Endothelial cell of umbilical vein (primary cell): ENCODE measurements around the gene COX4I1. TPM values are rescaled to one million over a fixed set of nuclear protein-coding genes. Genes with fewer than 3 reads are reported as not detected.

Experiments
- BruUV-seq: library from RNA; stranded (reverse); fragments of 400-500 nt; replicated peaks from 2 replicates; lab custom pipeline; 2021; lab: Mats Ljungman, UMichigan
- CTCF ChIA-PET: fragments of 300-600, 350-600 bp; sonication (Branson Sonifier 250); formaldehyde crosslinking; loops from one replicate; lab custom pipeline; 2021; ENCODE audit warnings: antibody characterized with exemption, inconsistent platforms; lab: Charles Lee
- POLR2A ChIA-PET: fragments of 300-600, 350-600 bp; sonication (Branson Sonifier 250); formaldehyde crosslinking; loops from one replicate; lab custom pipeline; 2021; ENCODE audit warnings: antibody characterized with exemption, inconsistent platforms; lab: Charles Lee
- DNase-seq: peaks from one replicate; pipeline ENCODE4 v3.0.0-alpha.2; 2011; ENCODE audit warnings: low read depth, low spot score
- FAIRE-seq: peaks from 2 replicates; lab custom pipeline; 2011; peaks lifted over from hg19 to GRCh38; lab: Jason Lieb, UNC
- H2AFZ ChIP-seq: 2 replicates; pipeline ENCODE4 v1.6.0; 2012; ENCODE audit warnings: low read depth, low read length, control low read depth, inconsistent platforms
- H3K27ac ChIP-seq: 2 replicates; pipeline ENCODE4 v1.5.1; 2011; ENCODE audit warnings: low read depth, mild to moderate bottlenecking, control low read depth, low read length, moderate library complexity; ENCODE audit not compliant: insufficient read depth
- H3K27me3 ChIP-seq, 2 experiments: 2 replicates each; pipeline versions ENCODE4 v1.6.0 to v1.6.1; 2011; ENCODE audit warnings: low read length in 2 of 2, mixed read lengths in 1 of 2; ENCODE audit not compliant: control insufficient read depth in 2 of 2, insufficient read depth in 2 of 2
- H3K36me3 ChIP-seq, 2 experiments: 2 replicates in 1 of 2; 3 replicates in 1 of 2; pipeline ENCODE4 v1.5.1; 2011; ENCODE audit warnings: low read length in 2 of 2, mild to moderate bottlenecking in 1 of 2, moderate library complexity in 1 of 2; ENCODE audit not compliant: control insufficient read depth in 2 of 2, insufficient read depth in 2 of 2; ENCODE audit errors: extremely low read depth in 1 of 2
- H3K4me1 ChIP-seq: 3 replicates; pipeline ENCODE4 v1.5.1; 2011; ENCODE audit warnings: mild to moderate bottlenecking, low read length; ENCODE audit not compliant: control insufficient read depth, insufficient read depth; ENCODE audit errors: extremely low read depth
- H3K4me2 ChIP-seq: 2 replicates; pipeline ENCODE4 v1.6.1; 2011; ENCODE audit warnings: low read length, control low read depth, mixed read lengths; ENCODE audit not compliant: insufficient read depth
- H3K4me3 ChIP-seq, 3 experiments: fragments of 200-600 bp in 1 of 3; sonication (generic), shearing (Covaris generic) in 1 of 3; replicated peaks in 1 of 3; 2 replicates each; pipeline ENCODE4 v1.5.1; 2011 to 2016; ENCODE audit warnings: control low read depth in 3 of 3, low read length in 3 of 3, mild to moderate bottlenecking in 2 of 3, inconsistent platforms in 1 of 3, low read depth in 1 of 3, moderate library complexity in 1 of 3; ENCODE audit not compliant: insufficient read depth in 1 of 3
- H3K79me2 ChIP-seq: 2 replicates; pipeline ENCODE4 v1.6.0; 2012; ENCODE audit warnings: low read length, inconsistent platforms; ENCODE audit not compliant: control insufficient read depth, insufficient read depth
- H3K9ac ChIP-seq: replicated peaks from 2 replicates; pipeline ENCODE3; 2011; ENCODE audit warnings: low read length, control low read depth; ENCODE audit not compliant: insufficient read depth; ENCODE audit errors: extremely low read depth
- H3K9me1 ChIP-seq: replicated peaks from 3 replicates; pipeline ENCODE4 v1.6.0; 2011; ENCODE audit warnings: mild to moderate bottlenecking, low read length; ENCODE audit not compliant: control insufficient read depth, insufficient read depth; ENCODE audit errors: extremely low read depth
- H3K9me3 ChIP-seq: replicated peaks from 2 replicates; pipeline ENCODE4 v1.5.1; 2012; ENCODE audit warnings: low read length, inconsistent platforms; ENCODE audit not compliant: control insufficient read depth, insufficient read depth
- H4K20me1 ChIP-seq: replicated peaks from 2 replicates; pipeline ENCODE3; 2011; ENCODE audit warnings: mild to moderate bottlenecking, low read length; ENCODE audit not compliant: control insufficient read depth, insufficient read depth; ENCODE audit errors: extremely low read depth
- EZH2 ChIP-seq: IDR thresholded peaks from 2 replicates; pipeline ENCODE4 v1.6.1; 2012; ENCODE audit warnings: borderline replicate concordance, low read depth, mild to moderate bottlenecking, moderate library complexity, low read length, inconsistent platforms; ENCODE audit not compliant: severe bottlenecking
- FOS ChIP-seq: IDR thresholded peaks from 2 replicates; pipeline ENCODE4 v1.6.1; 2011; ENCODE audit warnings: mild to moderate bottlenecking, low read length, moderate library complexity, borderline replicate concordance; ENCODE audit not compliant: insufficient read depth
- GATA2 ChIP-seq: IDR thresholded peaks from 2 replicates; pipeline ENCODE4 v1.7.0; 2011; ENCODE audit warnings: low read depth, mild to moderate bottlenecking, moderate library complexity, mixed read lengths, low read length; ENCODE audit not compliant: insufficient read length, insufficient read depth
- JUN ChIP-seq: IDR thresholded peaks from 2 replicates; pipeline ENCODE4 v1.6.1; 2011; ENCODE audit warnings: borderline replicate concordance, low read depth; ENCODE audit not compliant: insufficient read length, insufficient read depth
- MYC ChIP-seq: IDR thresholded peaks from one replicate; pipeline ENCODE4 v1.6.1; 2011; ENCODE audit warnings: mild to moderate bottlenecking, low read depth, low read length
- POLR2A ChIP-seq: IDR thresholded peaks from 2 replicates; pipeline ENCODE4 v1.6.1; 2012; ENCODE audit warnings: low read depth, mild to moderate bottlenecking, control low read depth, low read length
- POLR2AphosphoS5 ChIP-seq: IDR thresholded peaks from 2 replicates; pipeline ENCODE4 v1.6.1; 2012; ENCODE audit warnings: low read depth, mild to moderate bottlenecking, control low read depth, low read length, moderate library complexity; ENCODE audit not compliant: insufficient read depth
- dilution Hi-C: fragments of 300-500 bp; cut with MboI; formaldehyde crosslinking; loops from one replicate; pipeline ENCODE4 v1.15.0; 2019; ENCODE audit warnings: low sequenced_read_pairs; ENCODE audit not compliant: extremely low pct_ligation_motif_present
- intact Hi-C: fragments of 100-400 bp; cut with micrococcal nuclease; formaldehyde crosslinking; loops from one replicate; pipeline ENCODE4 v1.10.0; 2022
- polyA plus RNA-seq, 4 experiments: library from polyadenylated mRNA; depleted of rRNA in 3 of 4; stranded (reverse) in 3 of 4; unstranded in 1 of 4; fragments of >200 nt; gene quantifications; 2 replicates each; pipeline versions ENCODE4 v1.2.1 to v1.2.3, GENCODE V29; 2011 to 2012; ENCODE audit warnings: missing spikeins in 1 of 4
- total RNA-seq: library from RNA; stranded (reverse); gene quantifications from 2 replicates; pipeline ENCODE4 v1.2.3, GENCODE V29; 2021
- TF ChIP-seq, protein P1 (sequence below), 2 donors: IDR thresholded peaks; 1 replicate in 1 of 2; 2 replicates in 1 of 2; pipeline ENCODE4 v1.5.1; 2011; ENCODE audit warnings: low read length in 2 of 2, mild to moderate bottlenecking in 2 of 2, moderate library complexity in 2 of 2, control low read depth in 1 of 2, inconsistent platforms in 1 of 2, low read depth in 1 of 2; ENCODE audit not compliant: insufficient read depth in 1 of 2; ENCODE audit errors: extremely low read depth in 1 of 2
- TF ChIP-seq, protein P2 (sequence below): IDR thresholded peaks from 2 replicates; pipeline ENCODE4 v1.6.1; 2011; ENCODE audit not compliant: insufficient read depth, insufficient read length

The COX4I1 gene
- total and polyA plus RNA-seq, 2 donors (not counting 3 experiments of a cell fraction or from before 2014, with no cell fraction given): 560 to 953 TPM

DNA sequence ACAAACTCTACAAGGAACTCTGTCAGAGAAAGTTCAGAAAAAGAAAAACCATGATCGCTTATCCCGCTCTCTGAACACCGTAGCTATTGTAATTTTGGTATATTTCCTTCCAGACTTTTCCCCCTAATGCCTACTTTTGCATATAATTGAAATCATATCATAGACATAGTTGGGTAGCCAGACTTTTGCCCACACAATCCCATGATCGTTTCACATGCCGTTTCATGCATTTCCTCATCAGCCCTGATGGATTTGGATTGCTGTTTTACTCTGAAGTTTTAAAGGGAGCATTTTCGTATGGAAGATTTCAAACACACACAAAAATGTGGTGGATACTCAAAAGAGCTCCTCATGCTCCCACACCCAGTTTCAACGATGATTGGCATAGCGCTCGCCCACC, 31.3 kb downstream of the COX4I1 start:
- BruUV-seq: no TSS peak
- TF ChIP-seq, protein P1, sequence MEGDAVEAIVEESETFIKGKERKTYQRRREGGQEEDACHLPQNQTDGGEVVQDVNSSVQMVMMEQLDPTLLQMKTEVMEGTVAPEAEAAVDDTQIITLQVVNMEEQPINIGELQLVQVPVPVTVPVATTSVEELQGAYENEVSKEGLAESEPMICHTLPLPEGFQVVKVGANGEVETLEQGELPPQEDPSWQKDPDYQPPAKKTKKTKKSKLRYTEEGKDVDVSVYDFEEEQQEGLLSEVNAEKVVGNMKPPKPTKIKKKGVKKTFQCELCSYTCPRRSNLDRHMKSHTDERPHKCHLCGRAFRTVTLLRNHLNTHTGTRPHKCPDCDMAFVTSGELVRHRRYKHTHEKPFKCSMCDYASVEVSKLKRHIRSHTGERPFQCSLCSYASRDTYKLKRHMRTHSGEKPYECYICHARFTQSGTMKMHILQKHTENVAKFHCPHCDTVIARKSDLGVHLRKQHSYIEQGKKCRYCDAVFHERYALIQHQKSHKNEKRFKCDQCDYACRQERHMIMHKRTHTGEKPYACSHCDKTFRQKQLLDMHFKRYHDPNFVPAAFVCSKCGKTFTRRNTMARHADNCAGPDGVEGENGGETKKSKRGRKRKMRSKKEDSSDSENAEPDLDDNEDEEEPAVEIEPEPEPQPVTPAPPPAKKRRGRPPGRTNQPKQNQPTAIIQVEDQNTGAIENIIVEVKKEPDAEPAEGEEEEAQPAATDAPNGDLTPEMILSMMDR (IDR thresholded peaks at IDR 0.05; ENCODE audit: extremely low read depth in 1 of 2, insufficient read depth in 1 of 2, low read depth in 1 of 2, low read length in 2 of 2): no peak
- TF ChIP-seq EZH2 (no peak), POLR2AphosphoS5 (no peak), GATA2 (no peak), POLR2A (no peak), JUN (no peak), FOS (no peak), MYC (no peak)
- TF ChIP-seq, protein P2, sequence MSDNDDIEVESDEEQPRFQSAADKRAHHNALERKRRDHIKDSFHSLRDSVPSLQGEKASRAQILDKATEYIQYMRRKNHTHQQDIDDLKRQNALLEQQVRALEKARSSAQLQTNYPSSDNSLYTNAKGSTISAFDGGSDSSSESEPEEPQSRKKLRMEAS: no peak
- Histone ChIP-seq H3K36me3 (no peaks in the 10 kb centered on the region), H3K4me2 (no peak overlapping the region), H3K9me3 (no peaks in the 10 kb centered on the region), H3K4me3 (no peak overlapping the region), H4K20me1 (no peaks in the 10 kb centered on the region), H3K27ac (no peak overlapping the region), H2AFZ (no peak overlapping the region), H3K27me3 (no peaks in the 10 kb centered on the region), H3K9me1 (no peaks in the 10 kb centered on the region), H3K9ac (no peak overlapping the region), H3K4me1 (no peaks in the 10 kb centered on the region), H3K79me2 (no peaks in the 10 kb centered on the region)
- DNase-seq (no peak), FAIRE-seq (no peak)
- POLR2A ChIA-PET: no interaction called here
- intact Hi-C loops (no loop called here), dilution Hi-C loops (no loop called here)
- CTCF ChIA-PET: interaction anchor here (0.5 to 1.7 kb wide), 5 partner anchors 9 to 186 kb away, joined by 3 to 10 read pairs (median 5); no protein-coding TSS in a partner anchor
